Skeletal muscle satellite cell (primary cell): ENCODE measurements around the gene KIAA0930.

Experiments
- H3K27me3 ChIP-seq: 2 replicates; pipeline ENCODE4 v1.7.0; 2013; ENCODE audit warnings: low read length; ENCODE audit not compliant: control insufficient read depth, insufficient read depth
- H3K36me3 ChIP-seq: 2 replicates; pipeline ENCODE4 v1.7.0; 2013; ENCODE audit warnings: mild to moderate bottlenecking, control low read depth, low read length; ENCODE audit not compliant: insufficient read depth
- H3K4me1 ChIP-seq: 2 replicates; pipeline ENCODE4 v1.7.0; 2013; ENCODE audit warnings: low read length; ENCODE audit not compliant: control insufficient read depth, insufficient read depth
- H3K4me2 ChIP-seq: 2 replicates; pipeline ENCODE4 v1.7.0; 2013; ENCODE audit warnings: mild to moderate bottlenecking, low read length
- H3K4me3 ChIP-seq: 2 replicates; pipeline ENCODE4 v1.7.0; 2013; ENCODE audit warnings: low read length
- H3K9ac ChIP-seq: 2 replicates; pipeline ENCODE4 v1.7.0; 2013; ENCODE audit warnings: mild to moderate bottlenecking, low read depth, low read length, moderate library complexity
- H3K9me3 ChIP-seq: replicated peaks from 2 replicates; pipeline ENCODE4 v1.7.0; 2013; ENCODE audit warnings: mild to moderate bottlenecking, control low read depth, low read length

KIAA0930 gene

GRCh38 chr22:45242778-45243191 lies 2.1 kb upstream of the KIAA0930 start:
- H3K27me3 ChIP-seq, result no peaks in the 10 kb centered on the region
- H3K4me1 ChIP-seq, result peaks cover 24% of the 10 kb centered on the region
- H3K36me3 ChIP-seq, result no peaks in the 10 kb centered on the region
- no peak overlapping the region for H3K9ac ChIP-seq
- H3K4me2 ChIP-seq, result no peak overlapping the region
- no peaks in the 10 kb centered on the region for H3K9me3 ChIP-seq
- H3K4me3 ChIP-seq, result no peak overlapping the region

- Histone ChIP-seq H3K9ac (peak overlapping the region; percentile 65), H3K27me3 (no peaks in the 10 kb centered on the region), H3K4me1 (peaks cover 13% of the 10 kb centered on the region), H3K9me3 (no peaks in the 10 kb centered on the region), H3K4me3 (peak overlapping the region; percentile 79), H3K4me2 (peak overlapping the region; percentile 90), H3K36me3 (no peaks in the 10 kb centered on the region)
Observed at GRCh38 chr22:45240104-45240809, 437 bp downstream of the KIAA0930 start.

- Histone ChIP-seq H3K9ac (peak overlapping the region; percentile 65), H3K9me3 (no peaks in the 10 kb centered on the region), H3K36me3 (no peaks in the 10 kb centered on the region), H3K4me2 (peak overlapping the region; percentile 90), H3K4me3 (peak overlapping the region; percentile 79), H3K27me3 (no peaks in the 10 kb centered on the region), H3K4me1 (peaks cover 13% of the 10 kb centered on the region)
Observed at GRCh38 chr22:45239681-45240051, 1.0 kb downstream of the KIAA0930 start.

- H3K27me3 ChIP-seq, result no peaks in the 10 kb centered on the region
- H3K9ac ChIP-seq, result no peak overlapping the region
- H3K4me1 ChIP-seq, result peaks cover 13% of the 10 kb centered on the region
- H3K9me3 ChIP-seq, result no peaks in the 10 kb centered on the region
- peak overlapping the region; percentile 79 for H3K4me3 ChIP-seq
- H3K36me3 ChIP-seq, result no peaks in the 10 kb centered on the region
- H3K4me2 ChIP-seq, result peak overlapping the region; percentile 90
Observed at GRCh38 chr22:45238957-45239680, 1.6 kb downstream of the KIAA0930 start.

GRCh38 chr22:45238076-45238956 lies 2.4 kb downstream of the KIAA0930 start:
- H3K9me3 ChIP-seq, result no peaks in the 10 kb centered on the region
- H3K36me3 ChIP-seq, result no peaks in the 10 kb centered on the region
- no peaks in the 10 kb centered on the region for H3K27me3 ChIP-seq
- H3K4me3 ChIP-seq, result no peak overlapping the region
- peaks cover 13% of the 10 kb centered on the region for H3K4me1 ChIP-seq
- no peak overlapping the region for H3K4me2 ChIP-seq
- no peak overlapping the region for H3K9ac ChIP-seq

- H3K36me3 ChIP-seq, result no peaks in the 10 kb centered on the region
- no peak overlapping the region for H3K4me2 ChIP-seq
- no peaks in the 10 kb centered on the region for H3K27me3 ChIP-seq
- no peaks in the 10 kb centered on the region for H3K9me3 ChIP-seq
- H3K4me3 ChIP-seq, result no peak overlapping the region
- H3K4me1 ChIP-seq, result peaks cover 13% of the 10 kb centered on the region
- H3K9ac ChIP-seq, result no peak overlapping the region
Observed at GRCh38 chr22:45237065-45237990, 3.4 kb downstream of the KIAA0930 start.

GRCh38 chr22:45235851-45236342 lies 4.8 kb downstream of the KIAA0930 start:
- Histone ChIP-seq H3K4me2 (no peak overlapping the region), H3K36me3 (no peaks in the 10 kb centered on the region), H3K9me3 (no peaks in the 10 kb centered on the region), H3K9ac (no peak overlapping the region), H3K4me3 (no peak overlapping the region), H3K4me1 (peaks cover 10% of the 10 kb centered on the region), H3K27me3 (no peaks in the 10 kb centered on the region)

GRCh38 chr22:45235101-45235777 lies 5.5 kb downstream of the KIAA0930 start:
- Histone ChIP-seq H3K36me3 (no peaks in the 10 kb centered on the region), H3K27me3 (no peaks in the 10 kb centered on the region), H3K9me3 (no peaks in the 10 kb centered on the region), H3K4me2 (no peak overlapping the region), H3K4me3 (no peak overlapping the region), H3K9ac (no peak overlapping the region), H3K4me1 (peaks cover 10% of the 10 kb centered on the region)

- no peaks in the 10 kb centered on the region for H3K27me3 ChIP-seq
- H3K9ac ChIP-seq, result no peak overlapping the region
- no peaks in the 10 kb centered on the region for H3K9me3 ChIP-seq
- H3K36me3 ChIP-seq, result no peaks in the 10 kb centered on the region
- H3K4me1 ChIP-seq, result no peaks in the 10 kb centered on the region
- H3K4me2 ChIP-seq, result no peak overlapping the region
- H3K4me3 ChIP-seq, result no peak overlapping the region
Observed at GRCh38 chr22:45233827-45234226, 6.9 kb downstream of the KIAA0930 start.

GRCh38 chr22:45233386-45233785 lies 7.3 kb downstream of the KIAA0930 start:
- Histone ChIP-seq H3K9me3 (no peaks in the 10 kb centered on the region), H3K4me2 (no peak overlapping the region), H3K4me1 (no peaks in the 10 kb centered on the region), H3K27me3 (no peaks in the 10 kb centered on the region), H3K9ac (no peak overlapping the region), H3K4me3 (no peak overlapping the region), H3K36me3 (no peaks in the 10 kb centered on the region)
